Ovary (tissue), 9 donors: ENCODE results near the gene CDH23. TPM values are rescaled to one million over a fixed set of nuclear protein-coding genes. Genes with fewer than 3 reads are reported as not detected.

Experiments used
- DNase-seq, 5 donors: peaks; one replicate each; pipeline ENCODE4 v3.0.0-alpha.2; 2019 to 2020
- H3K27ac ChIP-seq, 2 donors: fragments of 200-600 bp; one replicate each; pipeline versions ENCODE4 v1.5.1 to v1.8.0; 2019 to 2022
- H3K27me3 ChIP-seq: fragments of 200-600 bp; one replicate; pipeline ENCODE4 v1.8.0; 2022
- H3K36me3 ChIP-seq: fragments of 200-600 bp; sonication (generic); one replicate; pipeline ENCODE4 v1.5.1; 2019
- H3K4me1 ChIP-seq: one replicate; pipeline ENCODE4 v1.8.1; 2013; ENCODE audit warnings: mild to moderate bottlenecking, moderate library complexity; ENCODE audit not compliant: insufficient read depth
- H3K4me3 ChIP-seq: fragments of 200-600 bp; sonication (generic); one replicate; pipeline ENCODE4 v1.5.1; 2017
- H3K9me3 ChIP-seq, 2 donors: fragments of 200-600 bp in 1 of 2; sonication (generic) in 1 of 2; one replicate each; pipeline versions ENCODE4 v1.5.1 to v1.8.1; 2013 to 2019; ENCODE audit warnings: mild to moderate bottlenecking in 1 of 2, moderate library complexity in 1 of 2
- CTCF ChIP-seq, 3 donors: fragments of 450-650 bp in 2 of 3; fragments of 200-600 bp in 1 of 3; IDR thresholded peaks; one replicate each; pipeline versions ENCODE4 v1.5.1 to v1.8.0; 2016 to 2022; ENCODE audit warnings: antibody characterized with exemption in 3 of 3, mild to moderate bottlenecking in 1 of 3
- EP300 ChIP-seq: sonication (generic); formaldehyde crosslinking; IDR thresholded peaks from one replicate; pipeline ENCODE4 v1.6.1; 2017; ENCODE audit warnings: antibody characterized with exemption
- POLR2A ChIP-seq: fragments of 450-650 bp; IDR thresholded peaks from one replicate; pipeline ENCODE4 v1.6.1; 2017; ENCODE audit warnings: antibody characterized with exemption, mild to moderate bottlenecking, moderate library complexity
- WGBS, 3 donors: extraction: QIAGEN DNeasy Blood & Tissue Kit in 1 of 3; methylation state at CpG; one replicate each; pipeline versions ENCODE4 v1.1.5 to v1.1.7; 2013 to 2017; 5-methylcytosine and 5-hydroxymethylcytosine counted together
- intact Hi-C, 4 donors: fragments of 100-400 bp; cut with DNase I; formaldehyde crosslinking; loops; one replicate each; pipeline versions ENCODE4 v1.11.0 to v1.15.1; 2022 to 2023
- polyA plus RNA-seq, 2 donors: library from polyadenylated mRNA; stranded (reverse); fragments of 200-250 nt in 1 of 2; fragments of 350-450 nt in 1 of 2; fragmentation: Illumina TruSeq in 1 of 2; extraction: RNeasy Lipid Tissue Mini Kit (QIAGEN cat#74804) in 1 of 2; gene quantifications; one replicate each; pipeline ENCODE4 v1.2.3, GENCODE V29; 2013 to 2014
- total RNA-seq, 7 donors: library from RNA; depleted of rRNA in 2 of 7; stranded (reverse); fragments of >200 nt in 2 of 7; fragmentation: NEBNext Ultra II Directional in 3 of 7; extraction: Animal tissue kit (Norgen Biotek cat#: 25700) in 3 of 7; gene quantifications; one replicate each; pipeline versions ENCODE4 v1.1.0 to v1.2.4, GENCODE V29; 2016 to 2023
- donor health status: DM: no; HTN: no; CAD: no; lungs with moderate emphysema.
- donor health status: DM: no; HTN: no; CAD: no.
- donor health status: Bipolar disorder and iron deficiency.
- donor health status: DM: yes; HTN: yes; CAD: no.
- donor health status: DM: no; HTN: no; CAD: no.
- donor health status: DM: yes; HTN: yes; CAD: no.

The CDH23 gene
- total and polyA plus RNA-seq, 9 donors, result 7.5 to 108 (median 39.1) TPM

- H3K4me1 ChIP-seq, result peaks cover 55% of the 10 kb centered on the region
- H3K27me3 ChIP-seq, result no peaks in the 10 kb centered on the region
- no peaks in the 10 kb centered on the region for H3K36me3 ChIP-seq
- intact Hi-C loops, result no loop called here
- H3K9me3 ChIP-seq, result no peaks in the 10 kb centered on the region
- H3K4me3 ChIP-seq, result no peak overlapping the region
- DNase-seq, result peak; percentile 60 to 82 (median 67)
- WGBS, 3 donors, result 16 to 22% (median 18%) methylated on average over 10 of the region's 10 CpGs
- H3K27ac ChIP-seq, result peak overlapping the region; percentile 60 to 87
- no peak for TF ChIP-seq POLR2A
- no peak for TF ChIP-seq EP300
- TF ChIP-seq CTCF (IDR thresholded peaks at IDR 0.05), result no peak
Observed at GRCh38 chr10:71766717-71767419, 370.1 kb downstream of the CDH23 start.

- H3K27me3 ChIP-seq, result no peaks in the 10 kb centered on the region
- peaks cover 54% of the 10 kb centered on the region for H3K4me1 ChIP-seq
- H3K9me3 ChIP-seq, result no peaks in the 10 kb centered on the region
- intact Hi-C loops, result no loop called here
- H3K4me3 ChIP-seq, result no peak overlapping the region
- WGBS, 3 donors, result 14 to 19% (median 14%) methylated on average over 10 of the region's 10 CpGs
- no peaks in the 10 kb centered on the region for H3K36me3 ChIP-seq
- TF ChIP-seq CTCF (IDR thresholded peaks at IDR 0.05) (no peak), EP300 (no peak), POLR2A (no peak)
- H3K27ac ChIP-seq, result peak overlapping the region; percentile 60 to 87
- DNase-seq, result peak; percentile 75 to 88 (median 79)
Observed at GRCh38 chr10:71767420-71768035, 370.8 kb downstream of the CDH23 start.

- H3K27me3 ChIP-seq, result no peaks in the 10 kb centered on the region
- no peak for TF ChIP-seq CTCF (IDR thresholded peaks at IDR 0.05)
- no peak for TF ChIP-seq EP300
- TF ChIP-seq POLR2A, result no peak
- H3K9me3 ChIP-seq, result no peaks in the 10 kb centered on the region
- DNase-seq, result peak in 1 of 5 donors; percentile 14
- peak overlapping the region; percentile 54 to 87 for H3K27ac ChIP-seq
- no peak overlapping the region for H3K4me3 ChIP-seq
- intact Hi-C loops, result no loop called here
- peaks cover 53% of the 10 kb centered on the region for H3K4me1 ChIP-seq
- WGBS, 3 donors, result 22 to 25% (median 22%) methylated on average over 5 of the region's 5 CpGs
- no peaks in the 10 kb centered on the region for H3K36me3 ChIP-seq
Observed at GRCh38 chr10:71769279-71769823, 372.6 kb downstream of the CDH23 start.

- Histone ChIP-seq H3K27ac (peak overlapping the region; percentile 79 to 87), H3K27me3 (no peaks in the 10 kb centered on the region), H3K4me1 (peaks cover 47% of the 10 kb centered on the region), H3K9me3 (no peaks in the 10 kb centered on the region), H3K4me3 (no peak overlapping the region), H3K36me3 (no peaks in the 10 kb centered on the region)
- DNase-seq, result peak in 1 of 5 donors; percentile 45
- 78 to 90% (median 83%) methylated on average over 3 of the region's 3 CpGs for WGBS, 3 donors
- intact Hi-C loops, result loop anchor here in 2 of 4 donors (5.0 to 10.0 kb wide), 4 partner anchors 43 to 388 kb away; partner anchors contain the start of gene CDH23 (in 1 of the 2)
- TF ChIP-seq CTCF (IDR thresholded peaks at IDR 0.05), result no peak
- no peak for TF ChIP-seq POLR2A
- no peak for TF ChIP-seq EP300
Observed at GRCh38 chr10:71770255-71770654, 373.5 kb downstream of the CDH23 start.
